DND-41 (cell line): ENCODE data around the gene SHC2.
"Not testable (repeated sequence)": the region's sequence is repeated elsewhere in the genome, so short reads cannot be mapped to it uniquely, and the experiment has no call there.

Source experiments
- CTCF ChIP-seq: IDR thresholded peaks from 2 replicates; pipeline ENCODE4 v1.5.1; 2012; ENCODE audit warnings: borderline replicate concordance, low read length, moderate library complexity, mild to moderate bottlenecking; ENCODE audit not compliant: poor library complexity, severe bottlenecking; ENCODE audit errors: extremely low read depth
- EZH2 ChIP-seq: IDR thresholded peaks from 3 replicates; pipeline ENCODE4 v1.6.1; 2012; ENCODE audit warnings: borderline replicate concordance, low read depth, mild to moderate bottlenecking, moderate library complexity, low read length, inconsistent platforms; ENCODE audit not compliant: severe bottlenecking

- TF ChIP-seq EZH2, CTCF: not testable (repeated sequence)
Observed at GRCh38 chr19:450912-451481, 9.8 kb downstream of the SHC2 start.
